Measurements from ENCODE around the gene WRAP73.

The WRAP73 gene

DNA sequence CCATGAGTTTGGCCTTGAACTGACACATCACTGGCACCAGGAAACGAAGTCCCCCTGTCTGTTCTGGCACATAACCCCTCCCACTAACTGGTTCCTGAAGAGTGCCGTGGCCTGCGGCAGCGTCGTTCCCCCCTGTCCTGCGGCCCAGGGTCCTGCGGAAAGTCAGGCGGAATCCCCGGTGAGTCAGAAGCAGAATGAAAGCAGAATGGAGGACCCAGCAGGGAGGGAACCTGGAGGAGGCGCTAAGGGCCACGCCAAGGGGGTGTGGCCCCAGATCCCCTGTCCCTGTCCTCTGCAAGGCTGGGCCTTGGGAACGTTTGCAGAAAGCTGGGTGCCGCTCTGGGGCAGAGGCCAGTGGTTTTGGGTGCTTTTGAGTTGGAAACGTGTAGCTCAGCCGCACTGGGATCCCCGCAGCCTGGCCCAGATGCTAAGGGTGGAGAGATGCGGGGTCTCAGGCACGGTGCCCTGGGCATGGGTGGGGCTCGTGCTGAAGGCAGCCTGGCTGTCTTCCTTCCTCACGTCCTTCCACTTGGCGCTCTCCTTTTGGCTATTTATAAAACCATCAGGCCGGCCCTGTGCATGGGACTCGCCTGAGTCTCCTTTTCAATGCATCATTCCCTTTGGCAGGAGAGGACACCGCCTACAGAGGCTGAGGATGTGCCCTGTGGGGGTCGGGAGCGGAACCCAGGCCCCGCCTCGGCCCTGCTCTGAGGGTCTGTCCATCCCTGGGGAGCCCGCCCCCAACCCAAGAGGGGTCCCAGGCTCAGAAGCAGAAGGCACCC is 38.6 kb upstream of the WRAP73 start:
- TF ChIP-seq, protein P1, sequence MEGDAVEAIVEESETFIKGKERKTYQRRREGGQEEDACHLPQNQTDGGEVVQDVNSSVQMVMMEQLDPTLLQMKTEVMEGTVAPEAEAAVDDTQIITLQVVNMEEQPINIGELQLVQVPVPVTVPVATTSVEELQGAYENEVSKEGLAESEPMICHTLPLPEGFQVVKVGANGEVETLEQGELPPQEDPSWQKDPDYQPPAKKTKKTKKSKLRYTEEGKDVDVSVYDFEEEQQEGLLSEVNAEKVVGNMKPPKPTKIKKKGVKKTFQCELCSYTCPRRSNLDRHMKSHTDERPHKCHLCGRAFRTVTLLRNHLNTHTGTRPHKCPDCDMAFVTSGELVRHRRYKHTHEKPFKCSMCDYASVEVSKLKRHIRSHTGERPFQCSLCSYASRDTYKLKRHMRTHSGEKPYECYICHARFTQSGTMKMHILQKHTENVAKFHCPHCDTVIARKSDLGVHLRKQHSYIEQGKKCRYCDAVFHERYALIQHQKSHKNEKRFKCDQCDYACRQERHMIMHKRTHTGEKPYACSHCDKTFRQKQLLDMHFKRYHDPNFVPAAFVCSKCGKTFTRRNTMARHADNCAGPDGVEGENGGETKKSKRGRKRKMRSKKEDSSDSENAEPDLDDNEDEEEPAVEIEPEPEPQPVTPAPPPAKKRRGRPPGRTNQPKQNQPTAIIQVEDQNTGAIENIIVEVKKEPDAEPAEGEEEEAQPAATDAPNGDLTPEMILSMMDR (IDR thresholded peaks at IDR 0.05; ENCODE audit: low read depth, low read length, missing control alignments): no peak
- DNase-seq (ENCODE audit: low read depth): no peak
- H3K4me3 ChIP-seq (ENCODE audit: low read depth, low read length): no peak overlapping the region

DNA sequence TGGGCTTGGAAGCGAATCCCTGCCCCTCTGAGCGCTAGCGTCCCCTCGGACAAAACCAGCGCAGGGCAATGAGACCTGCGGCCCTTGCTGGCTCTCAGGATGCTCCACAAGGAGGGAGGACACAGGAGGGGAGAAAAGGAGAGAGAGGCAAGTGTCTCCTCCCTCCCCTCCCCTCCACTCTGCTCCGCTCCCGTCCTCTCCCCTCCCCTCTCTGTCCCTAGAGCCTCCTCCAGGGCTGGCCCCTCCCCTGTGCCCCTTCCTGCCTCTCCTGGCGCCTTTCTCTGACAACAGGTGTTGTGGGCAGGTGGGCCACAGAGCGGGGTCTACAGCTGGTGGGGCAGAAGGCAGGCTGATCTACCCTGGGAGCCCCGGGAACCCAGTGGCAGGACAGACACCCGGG is 37.6 kb upstream of the WRAP73 start:
- TF ChIP-seq, protein P1 (IDR thresholded peaks at IDR 0.05; ENCODE audit: low read depth, low read length, missing control alignments): no peak
- H3K4me3 ChIP-seq (ENCODE audit: low read depth, low read length): no peak overlapping the region
- no peak for DNase-seq (ENCODE audit: low read depth)

DNA sequence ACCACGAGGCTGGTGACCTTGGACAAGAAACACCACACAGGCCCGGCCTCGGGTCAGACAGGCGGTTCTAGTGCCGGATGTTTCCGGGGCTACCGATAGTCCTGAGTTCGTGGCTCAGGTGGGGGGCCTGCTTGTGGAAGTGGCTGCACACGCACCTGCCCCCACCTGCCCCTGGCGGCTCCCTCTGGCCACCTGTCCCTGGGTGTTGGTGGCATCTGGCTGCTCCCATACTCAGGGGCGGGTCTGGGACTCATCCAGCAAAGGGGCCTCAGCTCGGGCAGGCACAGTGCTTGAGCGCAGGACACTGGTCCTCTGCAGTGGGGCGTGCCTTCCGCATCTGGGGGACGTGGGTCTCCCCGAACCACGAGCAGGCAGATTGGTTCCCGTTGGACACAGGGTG is 36.0 kb upstream of the WRAP73 start:
- no peak overlapping the region for H3K4me3 ChIP-seq (ENCODE audit: low read depth, low read length)
- no peak for DNase-seq (ENCODE audit: low read depth)
- TF ChIP-seq, protein P1 (IDR thresholded peaks at IDR 0.05; ENCODE audit: low read depth, low read length, missing control alignments): no peak

DNA sequence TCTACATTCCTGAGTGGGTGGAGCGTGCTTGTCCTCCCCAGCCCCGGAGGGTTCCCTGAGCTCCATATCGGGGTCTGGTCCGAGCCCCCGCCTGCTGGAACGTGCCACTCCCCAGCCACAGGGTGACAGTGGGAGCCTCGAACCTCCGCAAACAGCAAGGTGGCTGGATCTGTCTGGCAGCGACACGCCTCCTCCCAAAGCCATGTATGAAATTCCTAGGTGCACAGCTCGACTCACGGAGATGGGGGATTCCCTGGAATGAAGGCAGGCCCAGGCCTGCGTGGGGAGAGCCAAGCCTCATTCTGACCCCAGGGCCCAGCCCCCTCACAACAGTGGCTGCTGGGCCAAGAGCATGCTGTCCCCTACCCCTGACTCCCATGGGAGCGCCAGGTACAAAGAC is 35.3 kb upstream of the WRAP73 start:
- no peak overlapping the region for H3K4me3 ChIP-seq (ENCODE audit: low read depth, low read length)
- TF ChIP-seq, protein P1 (IDR thresholded peaks at IDR 0.05; ENCODE audit: low read depth, low read length, missing control alignments): no peak
- no peak for DNase-seq (ENCODE audit: low read depth)

DNA sequence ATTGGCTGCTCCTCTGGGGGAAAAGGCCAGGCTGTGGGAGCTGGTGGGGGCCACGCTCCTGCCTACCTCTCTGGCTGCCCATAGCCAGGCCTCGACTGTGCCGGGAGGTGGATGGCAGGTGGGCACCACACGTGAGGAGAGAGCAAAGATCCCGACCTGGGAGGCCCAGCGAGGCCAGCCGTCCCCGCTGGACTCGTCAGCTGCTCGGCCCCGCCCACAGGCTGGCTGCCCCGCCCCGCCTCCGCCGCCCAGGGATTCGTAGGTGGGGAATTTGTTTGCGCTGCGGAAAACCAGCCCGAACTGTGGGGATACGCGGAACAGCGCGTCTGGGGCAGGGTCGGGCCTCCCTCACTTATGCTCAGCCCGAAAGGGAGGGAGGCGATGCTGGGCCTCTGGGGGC is 34.1 kb upstream of the WRAP73 start:
- no peak overlapping the region for H3K4me3 ChIP-seq (ENCODE audit: low read depth, low read length)
- TF ChIP-seq, protein P1 (IDR thresholded peaks at IDR 0.05; ENCODE audit: low read depth, low read length, missing control alignments): no peak
- no peak for DNase-seq (ENCODE audit: low read depth)

DNA sequence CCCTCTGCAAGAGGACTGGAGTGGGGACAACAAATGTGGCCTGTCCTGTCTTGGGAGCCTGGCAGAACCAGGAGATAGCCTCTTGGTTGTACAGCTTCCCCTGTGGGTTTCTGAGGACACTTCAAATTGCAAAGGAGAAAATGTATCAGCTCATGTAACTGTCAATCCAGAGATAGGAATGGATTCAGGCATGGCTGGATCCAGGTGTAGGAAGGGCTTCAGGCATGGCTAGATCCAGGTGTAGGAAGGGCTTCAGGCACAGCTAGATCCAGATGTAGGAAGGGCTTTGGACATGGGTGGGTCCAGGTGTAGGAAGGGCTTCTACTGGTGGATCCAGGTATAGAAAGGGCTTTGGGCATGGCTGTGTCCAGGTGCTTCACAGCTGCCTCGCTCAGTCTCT is 33.3 kb upstream of the WRAP73 start:
- TF ChIP-seq, protein P1 (IDR thresholded peaks at IDR 0.05; ENCODE audit: low read depth, low read length, missing control alignments): no peak
- DNase-seq (ENCODE audit: low read depth): no peak
- no peak overlapping the region for H3K4me3 ChIP-seq (ENCODE audit: low read depth, low read length)

All from GM12864 (cell line).